ENCODE data around the gene HIGD2A. TPM values are rescaled to one million over a fixed set of nuclear protein-coding genes. Genes with fewer than 3 reads are reported as not detected.

Gene HIGD2A
- total RNA-seq, result 139 and 161 TPM in 2 replicates

GRCh38 chr5:176388444-176389134 lies at the start of gene HIGD2A, which contains the start of gene NOP16:
TSS of gene HIGD2A (plus strand) at chr5:176388751. CDS start at chr5:176388820, 69 bp downstream.
TSS of gene NOP16 (minus strand) at chr5:176388598. CDS start at chr5:176388539, 59 bp downstream.
- Histone ChIP-seq H3K27me3 (ENCODE audit: control insufficient read depth, insufficient read depth, low read length) (no peaks in the 10 kb centered on the region), H3K36me3 (ENCODE audit: control insufficient read depth, insufficient read depth, low read length) (peaks cover 2% of the 10 kb centered on the region), H3K4me3 (ENCODE audit: low read depth, low read length) (peak within 1 kb of the TSS; percentile 99)
- TF ChIP-seq, protein P1, sequence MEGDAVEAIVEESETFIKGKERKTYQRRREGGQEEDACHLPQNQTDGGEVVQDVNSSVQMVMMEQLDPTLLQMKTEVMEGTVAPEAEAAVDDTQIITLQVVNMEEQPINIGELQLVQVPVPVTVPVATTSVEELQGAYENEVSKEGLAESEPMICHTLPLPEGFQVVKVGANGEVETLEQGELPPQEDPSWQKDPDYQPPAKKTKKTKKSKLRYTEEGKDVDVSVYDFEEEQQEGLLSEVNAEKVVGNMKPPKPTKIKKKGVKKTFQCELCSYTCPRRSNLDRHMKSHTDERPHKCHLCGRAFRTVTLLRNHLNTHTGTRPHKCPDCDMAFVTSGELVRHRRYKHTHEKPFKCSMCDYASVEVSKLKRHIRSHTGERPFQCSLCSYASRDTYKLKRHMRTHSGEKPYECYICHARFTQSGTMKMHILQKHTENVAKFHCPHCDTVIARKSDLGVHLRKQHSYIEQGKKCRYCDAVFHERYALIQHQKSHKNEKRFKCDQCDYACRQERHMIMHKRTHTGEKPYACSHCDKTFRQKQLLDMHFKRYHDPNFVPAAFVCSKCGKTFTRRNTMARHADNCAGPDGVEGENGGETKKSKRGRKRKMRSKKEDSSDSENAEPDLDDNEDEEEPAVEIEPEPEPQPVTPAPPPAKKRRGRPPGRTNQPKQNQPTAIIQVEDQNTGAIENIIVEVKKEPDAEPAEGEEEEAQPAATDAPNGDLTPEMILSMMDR (IDR thresholded peaks at IDR 0.05; ENCODE audit: insufficient read depth, low read length, poor library complexity, severe bottlenecking), result no peak
- peak; percentile 94 for DNase-seq (ENCODE audit: low read depth)

DNA sequence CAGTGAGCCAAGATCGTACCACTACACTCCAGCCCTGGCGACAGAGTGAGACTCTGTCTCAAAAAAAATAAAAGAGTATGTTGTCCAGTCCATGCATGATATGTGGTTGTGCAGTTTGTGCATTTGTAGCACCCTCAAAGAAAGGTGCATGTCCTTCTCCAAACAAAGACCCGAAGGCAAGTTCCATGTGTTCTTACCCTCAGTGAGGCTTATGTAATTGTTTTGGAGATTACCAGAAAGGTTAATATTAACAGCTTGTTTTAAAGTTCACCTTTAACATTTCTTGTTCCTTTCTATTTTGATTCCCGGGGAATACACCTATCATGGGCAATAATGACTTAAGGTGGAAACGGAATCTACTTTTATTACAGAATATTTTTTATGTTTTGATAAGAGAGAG lies 49.2 kb upstream of the HIGD2A start:
- DNase-seq (ENCODE audit: low read depth), result no peak
- no peak overlapping the region for H3K4me3 ChIP-seq (ENCODE audit: low read depth, low read length)
- peaks cover 2% of the 10 kb centered on the region for H3K36me3 ChIP-seq (ENCODE audit: control insufficient read depth, insufficient read depth, low read length)
- H3K27me3 ChIP-seq (ENCODE audit: control insufficient read depth, insufficient read depth, low read length), result no peaks in the 10 kb centered on the region
- TF ChIP-seq, protein P1 (IDR thresholded peaks at IDR 0.05; ENCODE audit: insufficient read depth, low read length, poor library complexity, severe bottlenecking), result no peak

- peaks cover 3% of the 10 kb centered on the region for H3K36me3 ChIP-seq (ENCODE audit: control insufficient read depth, insufficient read depth, low read length)
- H3K27me3 ChIP-seq (ENCODE audit: control insufficient read depth, insufficient read depth, low read length), result no peaks in the 10 kb centered on the region
- TF ChIP-seq, protein P1 (IDR thresholded peaks at IDR 0.05; ENCODE audit: insufficient read depth, low read length, poor library complexity, severe bottlenecking), result no peak
- no peak overlapping the region for H3K4me3 ChIP-seq (ENCODE audit: low read depth, low read length)
- no peak for DNase-seq (ENCODE audit: low read depth)
Observed at GRCh38 chr5:176341325-176342157, 47.0 kb upstream of the HIGD2A start.

- TF ChIP-seq, protein P1 (IDR thresholded peaks at IDR 0.05; ENCODE audit: insufficient read depth, low read length, poor library complexity, severe bottlenecking), result no peak
- Histone ChIP-seq H3K27me3 (ENCODE audit: control insufficient read depth, insufficient read depth, low read length) (no peaks in the 10 kb centered on the region), H3K4me3 (ENCODE audit: low read depth, low read length) (no peak overlapping the region), H3K36me3 (ENCODE audit: control insufficient read depth, insufficient read depth, low read length) (peaks cover 3% of the 10 kb centered on the region)
- no peak for DNase-seq (ENCODE audit: low read depth)
Observed at GRCh38 chr5:176342158-176342483, 46.4 kb upstream of the HIGD2A start.

DNA sequence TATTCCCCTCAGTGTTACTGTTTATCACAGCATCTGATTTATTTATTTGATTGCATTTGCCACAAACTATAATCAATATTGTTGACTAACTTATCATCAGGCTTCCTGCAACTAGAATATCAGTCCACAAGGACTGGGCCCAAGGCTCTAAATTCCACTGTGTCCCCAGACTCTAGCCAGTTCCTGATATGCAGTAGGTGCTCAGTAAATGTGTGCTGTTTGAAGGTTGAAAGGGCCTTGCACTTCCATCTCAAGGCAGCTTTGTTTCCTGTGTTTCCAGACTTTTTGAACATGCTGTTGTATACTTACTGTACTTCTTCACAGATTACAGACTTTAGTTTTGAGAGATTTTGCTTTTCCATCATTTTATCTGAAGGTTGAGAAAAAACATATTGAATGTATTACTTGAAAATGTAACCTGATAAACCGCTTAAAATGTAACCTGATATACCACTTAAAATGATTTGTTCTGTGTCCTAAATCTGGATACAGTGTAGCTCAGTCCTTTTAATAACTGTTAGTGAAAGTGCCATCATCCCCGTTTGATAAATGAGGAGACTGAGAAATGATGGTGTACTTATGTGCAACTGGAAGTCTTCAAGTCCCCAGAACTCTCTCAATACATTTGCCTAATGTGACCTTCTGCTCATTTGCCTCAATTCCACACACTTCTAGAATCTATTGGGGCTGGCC lies 45.6 kb upstream of the HIGD2A start:
- DNase-seq (ENCODE audit: low read depth), result no peak
- Histone ChIP-seq H3K27me3 (ENCODE audit: control insufficient read depth, insufficient read depth, low read length) (no peaks in the 10 kb centered on the region), H3K36me3 (ENCODE audit: control insufficient read depth, insufficient read depth, low read length) (peaks cover 4% of the 10 kb centered on the region), H3K4me3 (ENCODE audit: low read depth, low read length) (no peak overlapping the region)
- TF ChIP-seq, protein P1 (IDR thresholded peaks at IDR 0.05; ENCODE audit: insufficient read depth, low read length, poor library complexity, severe bottlenecking), result no peak
